Measurements from ENCODE around the gene GRPEL1. TPM values are rescaled to one million over a fixed set of nuclear protein-coding genes. Genes with fewer than 3 reads are reported as not detected.

GRPEL1 gene
- total RNA-seq, 1 experiment from 2014 or later, result 49.9 TPM

- POLR2A ChIA-PET (ENCODE audit: unreplicated experiment), result interaction anchor here (0.6 to 0.7 kb wide), 2 partner anchors 301 to 570 kb away, joined by 3 to 20 read pairs; no protein-coding TSS in a partner anchor
- DNase-seq, result peak; percentile 46 to 62
- Histone ChIP-seq H4K20me1 (ENCODE audit: insufficient read depth) (no peaks in the 10 kb centered on the region), H3K4me2 (peak overlapping the region; percentile 99), H3K4me3 (peak overlapping the region; percentile 35; the same call in 1 of the 2 replicates), H3K9me3 (ENCODE audit: insufficient read depth, low read depth) (no peaks in the 10 kb centered on the region), H3K9me2 (ENCODE audit: insufficient read depth) (no peaks in the 10 kb centered on the region), H3K27ac (no peak overlapping the region), H3K36me3 (ENCODE audit: low read depth) (no peaks in the 10 kb centered on the region), H3F3A (ENCODE audit: insufficient read depth, low read depth) (peaks cover 3% of the 10 kb centered on the region; the same call in 1 of the 2 replicates), H2AFZ (peak overlapping the region; percentile 93; the same call in 1 of the 2 replicates), H3K79me2 (ENCODE audit: low read depth) (no peaks in the 10 kb centered on the region), H3K27me3 (ENCODE audit: insufficient read depth, low read depth) (peaks cover 6% of the 10 kb centered on the region; the same call in 1 of the 2 replicates), H3K4me1 (replicated peaks; ENCODE audit: insufficient read depth) (peaks cover 13% of the 10 kb centered on the region)
- CTCF ChIA-PET, result interaction anchor here (0.6 kb wide), 3 partner anchors 31 to 412 kb away, joined by 3 to 9 read pairs (median 5); no protein-coding TSS in a partner anchor
- TF ChIP-seq, protein P1, sequence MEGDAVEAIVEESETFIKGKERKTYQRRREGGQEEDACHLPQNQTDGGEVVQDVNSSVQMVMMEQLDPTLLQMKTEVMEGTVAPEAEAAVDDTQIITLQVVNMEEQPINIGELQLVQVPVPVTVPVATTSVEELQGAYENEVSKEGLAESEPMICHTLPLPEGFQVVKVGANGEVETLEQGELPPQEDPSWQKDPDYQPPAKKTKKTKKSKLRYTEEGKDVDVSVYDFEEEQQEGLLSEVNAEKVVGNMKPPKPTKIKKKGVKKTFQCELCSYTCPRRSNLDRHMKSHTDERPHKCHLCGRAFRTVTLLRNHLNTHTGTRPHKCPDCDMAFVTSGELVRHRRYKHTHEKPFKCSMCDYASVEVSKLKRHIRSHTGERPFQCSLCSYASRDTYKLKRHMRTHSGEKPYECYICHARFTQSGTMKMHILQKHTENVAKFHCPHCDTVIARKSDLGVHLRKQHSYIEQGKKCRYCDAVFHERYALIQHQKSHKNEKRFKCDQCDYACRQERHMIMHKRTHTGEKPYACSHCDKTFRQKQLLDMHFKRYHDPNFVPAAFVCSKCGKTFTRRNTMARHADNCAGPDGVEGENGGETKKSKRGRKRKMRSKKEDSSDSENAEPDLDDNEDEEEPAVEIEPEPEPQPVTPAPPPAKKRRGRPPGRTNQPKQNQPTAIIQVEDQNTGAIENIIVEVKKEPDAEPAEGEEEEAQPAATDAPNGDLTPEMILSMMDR (conservative IDR thresholded peaks at IDR 0.05), result peak; percentile 64
- TF ChIP-seq EZH2 (IDR thresholded peaks at IDR 0.05; ENCODE audit: low read depth), result no peak
- intact Hi-C loops (cut with micrococcal nuclease; ENCODE audit: unreplicated experiment), result no loop called here
- BruUV-seq (replicated peaks), result no TSS peak
Measured at GRCh38 chr4:7101692-7102515, 34.0 kb upstream of the GRPEL1 start.

GRCh38 chr4:7096236-7096635 is 28.4 kb upstream of the GRPEL1 start:
- Histone ChIP-seq H3K27me3 (ENCODE audit: insufficient read depth, low read depth) (peaks cover 21% of the 10 kb centered on the region; the same call in 1 of the 2 replicates), H3K36me3 (ENCODE audit: low read depth) (no peaks in the 10 kb centered on the region), H3F3A (ENCODE audit: insufficient read depth, low read depth) (no peaks in the 10 kb centered on the region), H2AFZ (no peak overlapping the region), H3K4me3 (no peak overlapping the region), H3K9me2 (ENCODE audit: insufficient read depth) (no peaks in the 10 kb centered on the region), H3K27ac (no peak overlapping the region), H3K4me2 (no peak overlapping the region), H4K20me1 (ENCODE audit: insufficient read depth) (no peaks in the 10 kb centered on the region), H3K79me2 (ENCODE audit: low read depth) (no peaks in the 10 kb centered on the region), H3K4me1 (replicated peaks; ENCODE audit: insufficient read depth) (no peaks in the 10 kb centered on the region), H3K9me3 (ENCODE audit: insufficient read depth, low read depth) (no peaks in the 10 kb centered on the region)
- BruUV-seq (replicated peaks), result no TSS peak
- ChIA-PET POLR2A (ENCODE audit: unreplicated experiment) (no interaction called here), CTCF (no interaction called here)
- TF ChIP-seq EZH2 (IDR thresholded peaks at IDR 0.05; ENCODE audit: low read depth), result no peak
- TF ChIP-seq, protein P1 (conservative IDR thresholded peaks at IDR 0.05), result no peak
- no peak for DNase-seq
- intact Hi-C loops (cut with micrococcal nuclease; ENCODE audit: unreplicated experiment), result no loop called here

- intact Hi-C loops (cut with micrococcal nuclease; ENCODE audit: unreplicated experiment), result no loop called here
- H3F3A ChIP-seq (ENCODE audit: insufficient read depth, low read depth), result no peaks in the 10 kb centered on the region
- no peak overlapping the region for H2AFZ ChIP-seq
- H3K27ac ChIP-seq, result no peak overlapping the region
- no peaks in the 10 kb centered on the region for H3K9me3 ChIP-seq (ENCODE audit: insufficient read depth, low read depth)
- no peaks in the 10 kb centered on the region for H3K36me3 ChIP-seq (ENCODE audit: low read depth)
- no peaks in the 10 kb centered on the region for H3K4me1 ChIP-seq (replicated peaks; ENCODE audit: insufficient read depth)
- no peak for DNase-seq
- no peaks in the 10 kb centered on the region for H4K20me1 ChIP-seq (ENCODE audit: insufficient read depth)
- peaks cover 21% of the 10 kb centered on the region; the same call in 1 of the 2 replicates for H3K27me3 ChIP-seq (ENCODE audit: insufficient read depth, low read depth)
- no peak overlapping the region for H3K4me3 ChIP-seq
- ChIA-PET CTCF (interaction anchor here (0.6 kb wide), 1 partner anchor 125 kb away, joined by 3 read pairs; no protein-coding TSS in a partner anchor), POLR2A (ENCODE audit: unreplicated experiment) (no interaction called here)
- no peaks in the 10 kb centered on the region for H3K79me2 ChIP-seq (ENCODE audit: low read depth)
- no TSS peak for BruUV-seq (replicated peaks)
- no peak overlapping the region for H3K4me2 ChIP-seq
- no peaks in the 10 kb centered on the region for H3K9me2 ChIP-seq (ENCODE audit: insufficient read depth)
- TF ChIP-seq EZH2 (IDR thresholded peaks at IDR 0.05; ENCODE audit: low read depth), result no peak
- TF ChIP-seq, protein P1 (conservative IDR thresholded peaks at IDR 0.05), result no peak
Measured at GRCh38 chr4:7095611-7096155, 27.8 kb upstream of the GRPEL1 start.
